HG03571 (cell line): ENCODE measurements around the gene LRRC1.
"Not testable (repeated sequence)": the region's sequence is repeated elsewhere in the genome, so short reads cannot be mapped to it uniquely, and the experiment has no call there.

ENCODE experiments used
- ATAC-seq: cut with Tn5 transposase; IDR thresholded peaks from one replicate; pipeline ENCODE4 v1.9.1; 2021; ENCODE audit not compliant: unreplicated experiment

The LRRC1 gene

GRCh38 chr6:53794720-53795339 is at the start of gene LRRC1:
TSS of gene LRRC1 (plus strand) at chr6:53795005. CDS start at chr6:53795257, 252 bp downstream.
- ATAC-seq: peak; percentile 62

DNA sequence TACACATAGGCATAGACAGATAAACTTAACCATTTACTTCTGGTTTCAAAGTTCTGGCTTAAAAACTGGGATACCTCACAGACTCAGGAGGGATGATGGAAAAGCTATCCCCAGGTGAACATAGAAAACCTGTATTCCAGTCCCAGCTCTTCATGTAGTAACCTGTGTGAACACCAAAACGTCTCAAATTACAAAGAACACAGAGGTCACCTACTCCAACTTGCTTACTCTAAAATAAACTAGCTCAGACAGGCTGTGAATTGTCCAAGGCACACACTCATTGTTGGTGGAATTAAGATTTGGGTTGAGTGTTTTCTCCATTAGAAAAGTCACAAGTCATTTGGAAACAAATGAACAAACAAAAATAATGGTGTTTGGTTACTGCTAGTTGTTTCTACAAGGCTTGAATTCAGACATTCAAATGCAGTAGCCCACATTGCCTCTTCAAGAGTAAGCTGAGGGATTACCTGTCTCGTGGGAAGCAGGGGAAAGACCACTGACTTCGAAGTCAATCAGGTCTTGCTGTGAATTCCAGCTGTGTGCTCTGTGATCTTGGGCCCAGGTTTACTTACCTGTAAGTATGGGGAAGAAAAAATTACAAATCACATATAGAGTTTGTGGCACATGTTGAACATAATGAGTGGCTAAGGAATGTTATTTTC is 48.2 kb upstream of the LRRC1 start:
- no peak for ATAC-seq

GRCh38 chr6:53750052-53750650 is 44.7 kb upstream of the LRRC1 start:
- ATAC-seq: no peak

DNA sequence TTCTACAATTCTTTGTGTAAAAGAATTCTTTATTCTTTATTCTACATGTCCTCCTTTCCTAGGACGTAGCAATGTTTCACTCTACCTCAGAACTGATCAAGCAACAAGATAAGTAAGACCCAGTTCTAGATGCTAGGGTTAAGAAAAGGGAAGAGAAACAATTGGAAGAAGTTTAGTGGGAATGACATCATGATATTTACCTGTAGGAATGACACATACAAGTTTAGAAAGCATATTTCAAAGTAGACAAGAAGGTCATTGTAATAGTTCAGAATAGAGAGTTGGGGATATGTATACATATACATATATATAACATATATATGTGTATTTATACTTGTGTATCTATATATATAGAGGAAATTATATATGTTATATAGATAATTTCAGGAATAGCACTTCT is 43.4 kb upstream of the LRRC1 start:
- ATAC-seq: no peak

DNA sequence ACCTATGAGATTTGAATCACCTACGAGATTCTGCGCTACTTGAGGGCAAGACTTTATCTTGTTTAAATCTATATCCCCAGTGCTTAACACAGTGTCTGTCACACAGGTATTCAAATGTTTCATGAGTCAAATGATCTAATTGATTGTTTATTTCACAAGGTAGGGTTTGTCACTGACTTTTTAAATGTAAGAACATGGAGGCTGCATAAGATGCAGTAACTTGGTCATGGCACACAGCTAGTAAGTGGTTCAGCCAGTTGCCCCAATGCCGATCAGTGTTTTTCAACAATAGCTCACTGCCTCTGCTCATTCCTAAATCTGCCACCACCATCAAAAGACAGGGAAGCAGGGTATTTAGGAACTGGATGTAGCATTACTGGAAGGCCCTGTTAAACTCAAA is 42.4 kb upstream of the LRRC1 start:
- no peak for ATAC-seq

DNA sequence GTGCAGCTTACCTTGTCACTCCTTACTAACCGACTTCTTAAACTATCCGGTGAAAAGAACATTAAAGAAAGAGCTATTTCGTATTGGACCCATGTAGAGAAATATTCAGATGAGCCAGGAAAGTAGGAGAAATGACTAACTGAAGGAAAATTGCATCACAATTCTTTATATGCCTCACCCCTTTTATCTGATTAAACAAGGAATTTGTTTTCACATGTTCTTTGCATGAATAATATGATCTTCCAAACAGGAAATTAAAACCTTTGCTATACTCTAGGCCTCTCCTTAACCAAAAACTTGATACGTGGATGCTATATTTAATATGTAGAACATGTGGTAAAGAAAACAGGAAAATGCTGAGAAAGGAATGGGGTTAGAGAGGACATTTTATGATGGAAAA is 41.9 kb upstream of the LRRC1 start:
- ATAC-seq: no peak

DNA sequence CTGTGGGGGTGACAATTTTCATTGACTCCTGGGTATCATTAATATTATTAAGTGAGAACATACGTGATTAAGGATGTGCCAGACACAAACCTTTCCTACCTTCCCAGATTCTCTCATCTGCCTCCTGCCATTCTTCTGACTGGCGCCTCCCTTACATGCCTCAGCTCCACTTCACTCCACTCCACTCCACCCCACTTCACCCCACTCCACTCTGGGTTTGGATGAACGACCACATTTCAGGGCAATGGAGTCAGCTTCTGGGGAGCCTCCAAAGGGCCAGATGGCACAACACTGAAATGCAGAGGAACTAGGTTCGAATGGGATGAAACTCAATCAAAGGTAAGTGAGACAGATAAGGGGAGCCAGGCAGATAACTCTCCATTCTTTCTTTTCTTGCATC is 40.5 kb upstream of the LRRC1 start:
- no peak for ATAC-seq

GRCh38 chr6:53756396-53756795 is 38.4 kb upstream of the LRRC1 start:
- no peak for ATAC-seq

GRCh38 chr6:53758496-53758895 is 36.3 kb upstream of the LRRC1 start:
- ATAC-seq: no peak

DNA sequence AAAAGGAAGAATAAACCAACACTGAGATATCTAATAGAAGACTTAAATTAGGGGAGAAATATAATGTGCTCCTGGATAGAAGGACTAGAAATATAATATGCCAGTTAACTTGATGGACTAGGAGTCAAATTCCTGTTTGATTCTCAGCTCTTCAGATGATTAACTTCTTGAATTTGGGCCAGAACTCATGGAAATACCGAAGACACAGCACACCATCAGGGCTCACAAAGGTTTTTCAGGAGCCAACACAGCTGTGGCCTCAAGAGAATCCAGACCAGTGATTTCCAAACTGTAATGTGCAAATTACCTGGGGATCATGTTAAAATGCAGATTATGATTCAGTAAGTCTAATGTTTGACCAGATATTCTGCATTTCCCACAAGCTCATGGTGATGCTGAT is 33.8 kb upstream of the LRRC1 start:
- ATAC-seq: no peak

DNA sequence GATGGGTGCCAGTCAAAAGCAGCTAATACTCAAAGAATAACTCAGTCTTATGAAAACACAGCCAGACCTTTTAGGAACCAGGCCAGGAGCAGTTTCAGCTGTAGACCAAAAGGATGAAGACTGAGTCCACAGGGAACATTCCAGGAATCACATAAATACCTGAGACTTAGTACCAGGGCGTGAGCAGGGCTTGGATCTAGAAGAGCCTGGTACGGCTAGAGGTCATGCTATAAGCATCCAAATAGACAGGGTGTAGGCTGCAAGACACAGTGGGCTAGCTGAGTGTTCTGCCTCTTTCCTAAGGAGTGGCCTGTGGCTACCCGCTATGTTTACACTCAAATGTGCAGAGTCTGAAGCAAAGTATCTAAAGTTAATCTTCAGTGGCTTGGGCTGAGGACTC is 29.5 kb upstream of the LRRC1 start:
- no peak for ATAC-seq

DNA sequence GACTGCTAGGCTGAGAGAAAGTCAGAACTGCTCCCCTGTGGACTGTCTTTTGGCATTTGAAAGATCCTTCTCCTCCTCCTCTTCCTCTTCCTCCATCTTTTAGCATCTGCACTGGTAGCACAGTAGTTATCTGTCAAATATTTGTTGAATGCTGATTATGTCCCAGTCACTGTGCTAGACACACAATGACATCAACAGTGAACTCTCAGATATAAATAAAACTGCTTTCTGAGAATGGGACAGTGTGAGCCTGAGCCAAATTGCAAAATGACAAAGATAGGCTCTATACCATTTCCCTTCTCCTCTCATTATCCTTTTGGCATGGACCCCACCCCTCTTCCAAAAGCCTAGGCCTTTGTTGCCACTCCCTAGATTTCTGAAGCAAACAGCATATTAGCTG is 27.9 kb upstream of the LRRC1 start:
- ATAC-seq: no peak

DNA sequence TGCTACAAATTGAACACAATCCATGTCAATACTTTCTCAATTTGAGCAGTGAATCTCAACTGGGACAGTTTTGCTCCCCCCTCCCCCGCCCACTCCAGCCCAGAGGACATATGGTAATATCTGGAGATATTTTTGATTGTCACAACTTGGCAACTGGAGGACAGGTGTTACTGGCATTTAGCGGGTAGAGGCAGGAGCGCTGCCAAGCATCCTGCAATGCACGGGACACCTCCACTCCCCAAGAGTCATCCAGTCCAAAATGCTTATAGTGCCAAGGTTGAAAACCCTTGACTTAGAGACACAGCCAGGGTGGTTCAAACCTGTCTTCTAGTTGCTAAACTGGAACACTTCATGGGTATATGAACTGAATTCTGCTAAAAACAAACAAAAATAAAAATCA is 26.9 kb upstream of the LRRC1 start:
- ATAC-seq: no peak

GRCh38 chr6:53768636-53769035 is 26.2 kb upstream of the LRRC1 start:
- ATAC-seq: no peak

GRCh38 chr6:53770780-53771249 is 24.0 kb upstream of the LRRC1 start:
- no peak for ATAC-seq

- no peak for ATAC-seq
These were observed 22.8 kb upstream of the LRRC1 start for GRCh38 chr6:53771785-53772624.

DNA sequence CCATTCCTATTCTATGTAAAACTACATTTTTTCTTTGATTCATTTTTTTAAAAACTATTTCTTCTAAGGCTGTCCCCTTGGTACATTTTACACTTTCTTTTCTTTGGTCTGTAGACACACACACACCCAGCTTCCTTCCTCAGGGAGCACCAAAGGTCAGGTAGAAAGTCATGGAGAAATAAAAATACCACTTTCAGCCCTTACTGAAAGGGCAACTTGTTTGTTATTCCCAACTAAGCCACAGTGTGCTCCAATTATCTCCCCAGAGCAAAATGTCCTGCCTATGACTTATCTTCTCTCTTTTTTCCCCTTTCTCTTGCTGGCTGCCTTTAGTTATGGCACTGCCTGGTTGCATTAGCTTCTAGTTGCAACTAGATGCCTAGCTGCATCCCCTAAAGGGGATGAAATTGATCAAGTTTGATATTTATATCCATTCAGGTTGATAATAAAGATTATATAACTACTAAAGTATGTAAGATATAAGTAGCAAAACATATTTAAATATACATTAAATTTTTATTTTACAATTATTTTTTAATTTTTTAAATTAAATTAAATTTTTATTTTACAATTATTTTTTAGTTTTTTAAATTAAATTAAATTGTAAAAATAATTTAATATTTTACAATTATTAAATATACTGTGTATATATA is 21.6 kb upstream of the LRRC1 start:
- no peak for ATAC-seq

GRCh38 chr6:53776152-53776551 is 18.7 kb upstream of the LRRC1 start:
- not testable (repeated sequence) for ATAC-seq

DNA sequence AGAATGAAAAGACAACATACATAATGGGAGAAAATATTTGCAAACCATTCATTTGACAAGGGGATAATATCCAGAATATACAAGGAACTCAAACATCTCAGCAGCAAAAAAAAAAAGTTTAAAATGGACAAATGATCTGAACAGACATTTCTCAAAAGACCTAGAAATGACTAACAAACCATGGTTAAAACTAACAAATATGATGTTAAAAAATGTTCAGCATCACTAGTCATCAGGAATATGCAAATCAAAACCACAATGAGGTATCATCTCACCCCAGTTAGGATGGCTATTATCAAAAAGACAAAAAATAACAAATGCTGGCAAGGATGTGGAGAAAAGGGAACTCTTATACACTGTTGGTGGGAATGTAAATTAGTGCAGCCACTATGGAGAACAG is 9.8 kb upstream of the LRRC1 start:
- ATAC-seq: not testable (repeated sequence)

GRCh38 chr6:53786832-53787231 is 8.0 kb upstream of the LRRC1 start:
- no peak for ATAC-seq

DNA sequence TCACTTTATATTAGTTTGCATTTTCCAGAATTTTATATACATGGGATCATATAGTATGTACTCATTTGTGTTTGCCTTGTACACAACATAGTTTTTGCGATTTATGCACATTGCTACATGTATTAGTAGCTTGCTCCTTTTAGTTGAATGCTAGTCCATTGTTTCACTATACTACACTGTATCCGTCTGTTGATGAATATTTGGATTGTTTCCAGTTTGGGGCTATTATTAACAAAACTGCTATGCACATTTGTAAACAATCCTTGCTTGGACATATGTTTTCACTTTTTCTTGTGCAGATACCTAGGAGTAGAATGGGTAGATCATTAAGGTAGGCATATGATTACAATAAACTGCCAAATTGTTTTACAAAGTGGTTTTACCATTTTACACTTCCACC is 3.9 kb upstream of the LRRC1 start:
- ATAC-seq: no peak
